ENCODE measurements around the gene KIFBP. TPM values are rescaled to one million over a fixed set of nuclear protein-coding genes. Genes with fewer than 3 reads are reported as not detected.

KIFBP gene
- total and polyA plus RNA-seq, 9 of the 15 experiments (the other 6 are each of a cell fraction or from before 2014, with no cell fraction given) = 5.6 to 23.2 (median 14.8) TPM

DNA sequence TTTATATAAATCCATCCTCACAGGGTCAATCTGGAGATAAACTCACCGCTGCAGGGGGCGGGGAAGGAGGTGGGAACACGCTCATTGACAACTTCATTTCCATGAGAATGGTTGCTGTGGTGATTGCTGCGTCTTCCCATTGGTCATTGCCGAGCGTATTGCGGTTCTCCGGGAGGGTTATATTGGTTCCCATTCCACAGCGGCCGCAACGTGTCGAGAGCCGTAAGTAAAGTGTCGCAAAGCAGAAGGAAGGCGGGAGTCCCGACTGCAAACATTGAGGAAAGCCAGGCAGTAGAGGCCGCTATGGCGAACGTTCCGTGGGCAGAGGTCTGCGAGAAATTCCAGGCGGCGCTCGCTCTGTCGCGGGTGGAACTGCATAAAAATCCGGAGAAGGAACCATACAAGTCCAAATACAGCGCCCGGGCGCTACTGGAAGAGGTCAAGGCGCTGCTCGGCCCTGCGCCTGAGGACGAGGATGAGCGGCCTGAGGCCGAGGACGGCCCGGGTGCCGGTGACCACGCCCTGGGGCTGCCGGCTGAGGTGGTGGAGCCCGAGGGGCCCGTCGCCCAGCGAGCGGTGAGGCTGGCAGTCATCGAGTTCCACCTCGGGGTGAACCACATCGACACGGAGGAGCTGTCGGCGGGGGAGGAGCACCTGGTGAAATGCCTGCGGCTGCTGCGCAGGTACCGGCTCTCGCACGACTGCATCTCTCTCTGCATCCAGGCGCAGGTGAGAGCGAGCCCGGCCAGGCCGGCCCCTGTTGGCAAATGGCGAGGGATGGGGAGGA, at the start of gene KIFBP (continued):
- TF ChIP-seq, protein P1, sequence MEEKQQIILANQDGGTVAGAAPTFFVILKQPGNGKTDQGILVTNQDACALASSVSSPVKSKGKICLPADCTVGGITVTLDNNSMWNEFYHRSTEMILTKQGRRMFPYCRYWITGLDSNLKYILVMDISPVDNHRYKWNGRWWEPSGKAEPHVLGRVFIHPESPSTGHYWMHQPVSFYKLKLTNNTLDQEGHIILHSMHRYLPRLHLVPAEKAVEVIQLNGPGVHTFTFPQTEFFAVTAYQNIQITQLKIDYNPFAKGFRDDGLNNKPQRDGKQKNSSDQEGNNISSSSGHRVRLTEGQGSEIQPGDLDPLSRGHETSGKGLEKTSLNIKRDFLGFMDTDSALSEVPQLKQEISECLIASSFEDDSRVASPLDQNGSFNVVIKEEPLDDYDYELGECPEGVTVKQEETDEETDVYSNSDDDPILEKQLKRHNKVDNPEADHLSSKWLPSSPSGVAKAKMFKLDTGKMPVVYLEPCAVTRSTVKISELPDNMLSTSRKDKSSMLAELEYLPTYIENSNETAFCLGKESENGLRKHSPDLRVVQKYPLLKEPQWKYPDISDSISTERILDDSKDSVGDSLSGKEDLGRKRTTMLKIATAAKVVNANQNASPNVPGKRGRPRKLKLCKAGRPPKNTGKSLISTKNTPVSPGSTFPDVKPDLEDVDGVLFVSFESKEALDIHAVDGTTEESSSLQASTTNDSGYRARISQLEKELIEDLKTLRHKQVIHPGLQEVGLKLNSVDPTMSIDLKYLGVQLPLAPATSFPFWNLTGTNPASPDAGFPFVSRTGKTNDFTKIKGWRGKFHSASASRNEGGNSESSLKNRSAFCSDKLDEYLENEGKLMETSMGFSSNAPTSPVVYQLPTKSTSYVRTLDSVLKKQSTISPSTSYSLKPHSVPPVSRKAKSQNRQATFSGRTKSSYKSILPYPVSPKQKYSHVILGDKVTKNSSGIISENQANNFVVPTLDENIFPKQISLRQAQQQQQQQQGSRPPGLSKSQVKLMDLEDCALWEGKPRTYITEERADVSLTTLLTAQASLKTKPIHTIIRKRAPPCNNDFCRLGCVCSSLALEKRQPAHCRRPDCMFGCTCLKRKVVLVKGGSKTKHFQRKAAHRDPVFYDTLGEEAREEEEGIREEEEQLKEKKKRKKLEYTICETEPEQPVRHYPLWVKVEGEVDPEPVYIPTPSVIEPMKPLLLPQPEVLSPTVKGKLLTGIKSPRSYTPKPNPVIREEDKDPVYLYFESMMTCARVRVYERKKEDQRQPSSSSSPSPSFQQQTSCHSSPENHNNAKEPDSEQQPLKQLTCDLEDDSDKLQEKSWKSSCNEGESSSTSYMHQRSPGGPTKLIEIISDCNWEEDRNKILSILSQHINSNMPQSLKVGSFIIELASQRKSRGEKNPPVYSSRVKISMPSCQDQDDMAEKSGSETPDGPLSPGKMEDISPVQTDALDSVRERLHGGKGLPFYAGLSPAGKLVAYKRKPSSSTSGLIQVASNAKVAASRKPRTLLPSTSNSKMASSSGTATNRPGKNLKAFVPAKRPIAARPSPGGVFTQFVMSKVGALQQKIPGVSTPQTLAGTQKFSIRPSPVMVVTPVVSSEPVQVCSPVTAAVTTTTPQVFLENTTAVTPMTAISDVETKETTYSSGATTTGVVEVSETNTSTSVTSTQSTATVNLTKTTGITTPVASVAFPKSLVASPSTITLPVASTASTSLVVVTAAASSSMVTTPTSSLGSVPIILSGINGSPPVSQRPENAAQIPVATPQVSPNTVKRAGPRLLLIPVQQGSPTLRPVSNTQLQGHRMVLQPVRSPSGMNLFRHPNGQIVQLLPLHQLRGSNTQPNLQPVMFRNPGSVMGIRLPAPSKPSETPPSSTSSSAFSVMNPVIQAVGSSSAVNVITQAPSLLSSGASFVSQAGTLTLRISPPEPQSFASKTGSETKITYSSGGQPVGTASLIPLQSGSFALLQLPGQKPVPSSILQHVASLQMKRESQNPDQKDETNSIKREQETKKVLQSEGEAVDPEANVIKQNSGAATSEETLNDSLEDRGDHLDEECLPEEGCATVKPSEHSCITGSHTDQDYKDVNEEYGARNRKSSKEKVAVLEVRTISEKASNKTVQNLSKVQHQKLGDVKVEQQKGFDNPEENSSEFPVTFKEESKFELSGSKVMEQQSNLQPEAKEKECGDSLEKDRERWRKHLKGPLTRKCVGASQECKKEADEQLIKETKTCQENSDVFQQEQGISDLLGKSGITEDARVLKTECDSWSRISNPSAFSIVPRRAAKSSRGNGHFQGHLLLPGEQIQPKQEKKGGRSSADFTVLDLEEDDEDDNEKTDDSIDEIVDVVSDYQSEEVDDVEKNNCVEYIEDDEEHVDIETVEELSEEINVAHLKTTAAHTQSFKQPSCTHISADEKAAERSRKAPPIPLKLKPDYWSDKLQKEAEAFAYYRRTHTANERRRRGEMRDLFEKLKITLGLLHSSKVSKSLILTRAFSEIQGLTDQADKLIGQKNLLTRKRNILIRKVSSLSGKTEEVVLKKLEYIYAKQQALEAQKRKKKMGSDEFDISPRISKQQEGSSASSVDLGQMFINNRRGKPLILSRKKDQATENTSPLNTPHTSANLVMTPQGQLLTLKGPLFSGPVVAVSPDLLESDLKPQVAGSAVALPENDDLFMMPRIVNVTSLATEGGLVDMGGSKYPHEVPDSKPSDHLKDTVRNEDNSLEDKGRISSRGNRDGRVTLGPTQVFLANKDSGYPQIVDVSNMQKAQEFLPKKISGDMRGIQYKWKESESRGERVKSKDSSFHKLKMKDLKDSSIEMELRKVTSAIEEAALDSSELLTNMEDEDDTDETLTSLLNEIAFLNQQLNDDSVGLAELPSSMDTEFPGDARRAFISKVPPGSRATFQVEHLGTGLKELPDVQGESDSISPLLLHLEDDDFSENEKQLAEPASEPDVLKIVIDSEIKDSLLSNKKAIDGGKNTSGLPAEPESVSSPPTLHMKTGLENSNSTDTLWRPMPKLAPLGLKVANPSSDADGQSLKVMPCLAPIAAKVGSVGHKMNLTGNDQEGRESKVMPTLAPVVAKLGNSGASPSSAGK (IDR thresholded peaks at IDR 0.05) = no peak; the same call in 1 of the 2 replicates
- TF ChIP-seq BHLHE40 (IDR thresholded peaks at IDR 0.05; ENCODE audit: low read length) (peak; percentile 42), OTX1 (CRISPR knock-in tag; IDR thresholded peaks at IDR 0.05) (peak; percentile 66; the same call in 1 of the 2 replicates), RB1 (IDR thresholded peaks at IDR 0.05; ENCODE audit: low read depth) (peak; percentile 87), CXXC5 (CRISPR knock-in tag; IDR thresholded peaks at IDR 0.05) (peak; percentile 87), CBFB (CRISPR knock-in tag; IDR thresholded peaks at IDR 0.05) (no peak), RBM25 (IDR thresholded peaks at IDR 0.05; ENCODE audit: low read depth, low read length, severe bottlenecking) (peak; percentile 89)
- TF ChIP-seq, protein P2, sequence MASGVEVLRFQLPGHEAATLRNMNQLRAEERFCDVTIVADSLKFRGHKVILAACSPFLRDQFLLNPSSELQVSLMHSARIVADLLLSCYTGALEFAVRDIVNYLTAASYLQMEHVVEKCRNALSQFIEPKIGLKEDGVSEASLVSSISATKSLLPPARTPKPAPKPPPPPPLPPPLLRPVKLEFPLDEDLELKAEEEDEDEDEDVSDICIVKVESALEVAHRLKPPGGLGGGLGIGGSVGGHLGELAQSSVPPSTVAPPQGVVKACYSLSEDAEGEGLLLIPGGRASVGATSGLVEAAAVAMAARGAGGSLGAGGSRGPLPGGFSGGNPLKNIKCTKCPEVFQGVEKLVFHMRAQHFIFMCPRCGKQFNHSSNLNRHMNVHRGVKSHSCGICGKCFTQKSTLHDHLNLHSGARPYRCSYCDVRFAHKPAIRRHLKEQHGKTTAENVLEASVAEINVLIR (CRISPR knock-in tag; IDR thresholded peaks at IDR 0.05) = peak; percentile 37; the same call in 1 of the 2 replicates
- TF ChIP-seq, protein P3, sequence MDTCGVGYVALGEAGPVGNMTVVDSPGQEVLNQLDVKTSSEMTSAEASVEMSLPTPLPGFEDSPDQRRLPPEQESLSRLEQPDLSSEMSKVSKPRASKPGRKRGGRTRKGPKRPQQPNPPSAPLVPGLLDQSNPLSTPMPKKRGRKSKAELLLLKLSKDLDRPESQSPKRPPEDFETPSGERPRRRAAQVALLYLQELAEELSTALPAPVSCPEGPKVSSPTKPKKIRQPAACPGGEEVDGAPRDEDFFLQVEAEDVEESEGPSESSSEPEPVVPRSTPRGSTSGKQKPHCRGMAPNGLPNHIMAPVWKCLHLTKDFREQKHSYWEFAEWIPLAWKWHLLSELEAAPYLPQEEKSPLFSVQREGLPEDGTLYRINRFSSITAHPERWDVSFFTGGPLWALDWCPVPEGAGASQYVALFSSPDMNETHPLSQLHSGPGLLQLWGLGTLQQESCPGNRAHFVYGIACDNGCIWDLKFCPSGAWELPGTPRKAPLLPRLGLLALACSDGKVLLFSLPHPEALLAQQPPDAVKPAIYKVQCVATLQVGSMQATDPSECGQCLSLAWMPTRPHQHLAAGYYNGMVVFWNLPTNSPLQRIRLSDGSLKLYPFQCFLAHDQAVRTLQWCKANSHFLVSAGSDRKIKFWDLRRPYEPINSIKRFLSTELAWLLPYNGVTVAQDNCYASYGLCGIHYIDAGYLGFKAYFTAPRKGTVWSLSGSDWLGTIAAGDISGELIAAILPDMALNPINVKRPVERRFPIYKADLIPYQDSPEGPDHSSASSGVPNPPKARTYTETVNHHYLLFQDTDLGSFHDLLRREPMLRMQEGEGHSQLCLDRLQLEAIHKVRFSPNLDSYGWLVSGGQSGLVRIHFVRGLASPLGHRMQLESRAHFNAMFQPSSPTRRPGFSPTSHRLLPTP (IDR thresholded peaks at IDR 0.05; ENCODE audit: borderline replicate concordance, extremely low read depth, insufficient read length) = no peak
- TF ChIP-seq, protein P4, sequence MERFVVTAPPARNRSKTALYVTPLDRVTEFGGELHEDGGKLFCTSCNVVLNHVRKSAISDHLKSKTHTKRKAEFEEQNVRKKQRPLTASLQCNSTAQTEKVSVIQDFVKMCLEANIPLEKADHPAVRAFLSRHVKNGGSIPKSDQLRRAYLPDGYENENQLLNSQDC (CRISPR knock-in tag; IDR thresholded peaks at IDR 0.05) = peak; percentile 33; the same call in 1 of the 2 replicates

Data from K562 (cell line).